Epithelial cell of proximal tubule (primary cell): ENCODE results near the gene ANKRD28. TPM values are rescaled to one million over a fixed set of nuclear protein-coding genes. Genes with fewer than 3 reads are reported as not detected.

Source experiments
- DNase-seq: peaks from one replicate; pipeline ENCODE4 v3.0.0-alpha.2; 2011; ENCODE audit warnings: low read depth
- H3K4me3 ChIP-seq: 2 replicates; pipeline ENCODE4 v1.5.1; 2011; ENCODE audit warnings: low read depth, mild to moderate bottlenecking, low read length
- CTCF ChIP-seq: conservative IDR thresholded peaks from 2 replicates; pipeline ENCODE4 v1.5.1; 2012; ENCODE audit warnings: low read depth, mild to moderate bottlenecking, low read length
- total RNA-seq: library from RNA; depleted of rRNA; stranded (reverse); fragments of >200 nt; gene quantifications from 2 replicates; pipeline ENCODE4 v1.2.3, GENCODE V29; 2015

ANKRD28 gene
- total RNA-seq, 1 donor from 2014 or later: 17.3 TPM

GRCh38 chr3:15711281-15711680 is 86.5 kb downstream of the ANKRD28 start:
- DNase-seq: no peak
- H3K4me3 ChIP-seq: no peak overlapping the region
- no peak for TF ChIP-seq CTCF

GRCh38 chr3:15708882-15709677 is 88.7 kb downstream of the ANKRD28 start:
- no peak overlapping the region for H3K4me3 ChIP-seq
- no peak for TF ChIP-seq CTCF
- DNase-seq: no peak

DNA sequence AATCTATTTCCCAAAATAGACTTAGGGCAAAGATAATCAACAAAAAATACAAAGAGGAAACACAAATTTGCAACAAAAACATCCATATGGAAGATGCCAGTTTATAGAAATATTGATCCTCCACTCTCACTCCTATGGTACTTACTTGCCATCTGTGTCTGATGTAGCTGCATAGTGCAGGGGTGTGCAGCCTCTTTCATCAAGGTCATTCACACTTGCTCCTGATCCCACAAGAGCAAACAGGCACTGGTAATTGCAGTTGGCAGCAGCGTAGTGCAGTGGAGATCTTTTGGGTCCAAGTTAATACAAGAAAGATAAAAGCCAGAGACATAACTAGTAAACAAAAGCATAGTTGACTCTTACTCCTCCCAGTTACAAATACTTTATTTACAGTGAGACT is 90.0 kb downstream of the ANKRD28 start:
- TF ChIP-seq CTCF: no peak
- no peak overlapping the region for H3K4me3 ChIP-seq
- no peak for DNase-seq

- TF ChIP-seq CTCF: no peak
- no peak for DNase-seq
Measured at GRCh38 chr3:15703346-15703745, 94.4 kb downstream of the ANKRD28 start.

GRCh38 chr3:15694628-15695027 is 103.2 kb downstream of the ANKRD28 start:
- TF ChIP-seq CTCF: no peak
- H3K4me3 ChIP-seq: no peak overlapping the region
- no peak for DNase-seq

More at GRCh38 chr3:15703346-15703745, 94.4 kb downstream of the ANKRD28 start:
- no peak overlapping the region for H3K4me3 ChIP-seq

DNA sequence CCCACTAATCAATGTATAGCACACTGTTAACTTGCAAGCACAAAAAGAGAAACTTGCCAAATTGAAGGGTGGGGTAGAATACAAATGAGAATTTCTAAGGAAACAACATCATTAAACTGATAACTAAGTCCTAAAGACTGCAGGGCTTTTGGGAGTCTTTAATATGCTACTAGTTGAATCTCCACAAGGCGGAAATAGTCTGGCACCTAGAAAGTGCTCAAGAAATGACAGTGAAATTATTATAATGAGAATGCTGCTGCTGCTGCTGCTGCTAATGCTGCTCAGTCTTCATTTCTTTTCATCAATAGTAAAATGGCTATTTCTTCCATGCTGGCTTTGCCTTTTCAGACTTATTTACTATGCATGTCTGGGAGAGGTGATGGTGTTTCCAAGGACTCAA is 104.4 kb downstream of the ANKRD28 start:
- no peak for DNase-seq

More for the DNA sequence above, 104.4 kb downstream of the ANKRD28 start:
- TF ChIP-seq CTCF: peak; percentile 26
- no peak overlapping the region for H3K4me3 ChIP-seq
